AML-193 (cell line): Measurements from ENCODE around the gene VAMP5.

Source experiments
- DNase-seq, 2 experiments: peaks; one replicate each; lab custom pipeline; 2025; lab: John Stamatoyannopoulos, UW

Gene VAMP5

GRCh38 chr2:85635636-85636035 is 51.4 kb downstream of the VAMP5 start:
- DNase-seq = no peak

GRCh38 chr2:85642725-85643124 is 58.5 kb downstream of the VAMP5 start:
- no peak for DNase-seq
